SIG-M5 (cell line): Measurements from ENCODE around the gene MMP17.

Experiments
- DNase-seq: peaks from one replicate; lab custom pipeline; 2025; lab: John Stamatoyannopoulos, UW

Gene MMP17

GRCh38 chr12:131827961-131828534 is at the start of gene MMP17:
MMP17 (plus strand) TSS chr12:131828393; CDS start chr12:131828495, 102 bp downstream.
- no peak for DNase-seq

GRCh38 chr12:131779027-131779426 is 49.2 kb upstream of the MMP17 start:
- DNase-seq = no peak

DNA sequence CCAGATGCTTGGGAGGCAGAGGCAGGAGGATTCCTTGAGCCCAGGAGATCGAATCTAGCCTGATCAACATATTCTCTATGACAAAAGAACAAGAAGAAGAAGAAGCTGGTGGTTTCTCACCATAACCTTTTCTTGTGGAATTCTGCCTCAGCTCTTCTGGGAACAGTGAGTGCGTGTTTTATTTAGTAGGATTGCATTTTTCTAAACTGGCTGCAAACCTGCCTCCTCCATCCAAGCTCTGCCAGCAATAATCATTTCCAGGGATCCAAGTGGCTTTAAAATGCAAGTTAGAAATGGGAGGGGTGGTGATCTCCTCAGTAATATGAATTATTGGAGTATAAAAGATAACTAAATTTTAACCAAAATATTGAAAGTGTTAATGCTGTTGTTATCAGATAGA is 46.1 kb upstream of the MMP17 start:
- DNase-seq = no peak

- no peak for DNase-seq
Observed at GRCh38 chr12:131783915-131784541, 44.2 kb upstream of the MMP17 start.

DNA sequence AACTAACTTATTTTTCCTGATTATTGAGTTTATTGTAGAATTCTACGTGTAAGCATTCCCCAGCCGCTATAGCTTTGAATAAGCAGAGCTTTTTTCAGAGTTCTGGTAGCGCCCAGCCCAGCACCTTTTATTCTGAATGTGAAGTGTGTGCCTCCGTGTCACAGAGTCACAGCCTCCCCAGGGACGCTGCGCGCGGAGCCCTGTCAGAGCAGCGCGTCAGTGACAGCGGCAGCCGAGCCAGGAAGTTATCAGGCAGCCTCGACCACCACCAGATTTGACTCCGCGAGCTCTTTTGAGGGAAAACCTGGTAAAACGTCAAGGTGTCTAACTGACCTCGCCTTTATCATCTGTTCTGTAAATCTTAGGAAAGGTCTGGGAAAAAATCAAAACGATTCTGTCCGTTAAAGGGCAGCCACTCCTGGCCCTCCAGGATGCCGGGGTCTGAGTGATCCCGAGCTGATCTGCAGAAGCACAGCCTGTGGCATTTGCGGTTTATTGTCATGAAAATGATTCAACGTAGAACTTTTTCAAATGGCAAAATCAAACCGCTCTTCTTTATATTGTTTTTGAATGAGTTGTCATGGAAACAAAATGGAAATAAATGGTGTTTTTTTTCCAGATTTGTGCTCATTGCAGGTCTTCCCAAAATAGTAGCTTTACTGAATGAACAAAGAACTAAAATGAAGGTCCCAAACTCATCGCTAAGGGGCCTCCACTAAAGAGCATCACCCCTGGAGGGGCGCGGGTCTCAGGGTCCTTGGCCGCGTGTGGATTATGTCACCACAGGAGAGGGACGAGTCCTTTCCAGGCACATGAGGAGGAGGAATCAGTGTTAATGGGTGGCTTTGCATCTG is 43.1 kb upstream of the MMP17 start:
- no peak for DNase-seq

DNA sequence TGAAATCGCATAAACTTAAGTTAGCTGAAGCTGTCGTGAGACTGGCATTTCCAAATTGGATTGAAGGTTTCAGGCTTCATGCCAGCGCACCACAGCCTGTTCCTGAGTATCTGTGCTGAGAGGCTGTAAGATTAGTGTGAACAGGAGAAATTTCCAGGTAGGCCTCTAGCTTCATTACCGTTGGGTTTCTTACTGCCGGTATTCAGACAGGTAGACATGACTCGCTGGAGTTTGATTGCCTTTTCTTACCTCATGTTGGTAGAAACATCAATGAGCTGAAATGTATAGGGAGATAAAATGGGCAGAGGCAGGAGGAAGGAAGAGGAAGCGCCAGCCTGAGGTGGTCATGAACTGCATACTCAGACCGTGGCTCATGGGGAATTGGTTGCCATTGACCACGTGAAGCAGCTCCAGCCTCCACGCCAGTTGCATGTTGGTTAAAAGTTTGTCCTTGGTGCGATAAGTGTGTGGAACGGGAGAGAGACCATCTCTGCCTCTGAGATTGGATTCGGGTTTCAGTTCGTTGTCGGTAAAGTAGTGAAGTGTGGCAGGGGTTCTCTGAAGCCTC is 42.3 kb upstream of the MMP17 start:
- DNase-seq = no peak

DNA sequence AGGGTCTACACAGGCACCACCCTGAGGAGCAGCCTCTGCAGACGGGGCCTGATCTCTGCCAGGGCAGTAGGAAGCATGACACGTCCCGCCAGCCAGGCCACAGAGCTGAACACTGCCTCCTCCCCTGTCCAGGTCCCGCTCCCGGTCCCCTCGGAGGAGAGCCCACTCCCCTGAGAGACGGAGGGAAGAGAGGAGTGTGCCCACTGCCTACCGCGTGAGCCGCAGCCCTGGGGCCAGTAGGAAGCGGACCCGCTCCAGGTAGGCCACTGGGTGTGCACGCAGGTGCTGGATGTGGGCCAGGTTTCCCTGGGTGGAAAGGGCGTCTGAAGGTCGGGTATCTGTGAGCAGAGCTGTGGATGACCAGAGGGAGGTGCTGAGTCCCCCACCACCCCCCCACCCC is 41.9 kb upstream of the MMP17 start:
- DNase-seq = no peak

GRCh38 chr12:131787143-131787660 is 41.0 kb upstream of the MMP17 start:
- DNase-seq = no peak

DNA sequence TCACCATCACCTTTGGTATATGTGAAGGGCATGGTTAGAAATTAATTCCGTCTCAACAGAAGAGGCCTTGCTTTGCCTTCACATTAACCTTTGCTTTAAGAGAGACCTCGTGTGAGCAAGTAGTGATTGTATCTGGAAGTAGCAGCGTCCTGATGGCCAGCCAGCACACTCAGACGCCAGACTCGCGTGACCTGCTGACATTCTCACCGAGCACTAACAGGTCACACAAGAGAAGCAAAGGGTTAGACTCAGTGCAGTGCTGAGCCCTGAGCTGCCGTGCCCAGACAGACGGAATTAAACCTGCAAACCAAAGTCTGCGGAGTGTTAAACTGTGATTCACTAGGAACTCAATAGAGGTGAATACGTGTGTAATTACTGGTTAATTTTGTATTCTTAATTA is 40.1 kb upstream of the MMP17 start:
- DNase-seq = no peak

DNA sequence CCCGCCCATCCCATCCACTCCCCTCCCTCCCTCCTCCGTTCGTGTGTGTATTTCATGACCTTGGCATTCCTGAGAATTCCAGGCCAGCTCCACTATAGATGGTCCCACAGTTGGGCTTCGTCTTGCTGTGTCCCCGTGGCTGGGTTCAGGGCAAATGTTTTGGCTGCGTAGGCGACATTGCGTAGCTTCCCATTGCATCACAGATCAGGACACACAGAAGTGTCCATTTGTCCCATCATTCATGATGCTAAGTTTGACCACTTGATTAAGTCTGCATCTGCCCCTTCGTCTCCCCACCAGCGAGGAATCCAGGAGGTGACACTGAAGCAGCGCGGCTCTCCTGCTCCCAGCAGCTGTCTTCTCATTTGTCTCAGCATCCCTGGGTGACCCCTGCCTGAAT is 38.6 kb upstream of the MMP17 start:
- no peak for DNase-seq

GRCh38 chr12:131793243-131794022 is 34.8 kb upstream of the MMP17 start:
- no peak for DNase-seq

GRCh38 chr12:131794061-131794460 is 34.1 kb upstream of the MMP17 start:
- DNase-seq = no peak

DNA sequence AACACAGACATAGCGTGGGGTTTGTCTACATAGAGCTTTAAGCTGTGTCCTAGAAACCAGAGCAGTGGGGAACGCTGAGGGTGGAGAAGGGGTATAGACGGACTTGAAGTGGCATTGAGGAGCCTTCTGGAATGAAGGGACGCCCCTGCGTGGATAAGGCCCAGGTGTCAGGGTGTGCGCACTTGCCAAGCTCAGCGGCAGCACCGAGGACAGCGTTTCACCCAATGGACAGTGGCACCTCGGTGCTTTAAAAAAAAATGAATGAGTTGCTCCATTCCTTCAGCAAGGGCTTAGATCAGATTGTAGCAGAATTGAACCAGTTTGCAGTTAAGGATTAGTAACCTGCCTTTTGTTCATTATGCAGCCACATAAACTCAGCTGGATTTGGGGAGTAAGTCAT is 33.6 kb upstream of the MMP17 start:
- DNase-seq = no peak

DNA sequence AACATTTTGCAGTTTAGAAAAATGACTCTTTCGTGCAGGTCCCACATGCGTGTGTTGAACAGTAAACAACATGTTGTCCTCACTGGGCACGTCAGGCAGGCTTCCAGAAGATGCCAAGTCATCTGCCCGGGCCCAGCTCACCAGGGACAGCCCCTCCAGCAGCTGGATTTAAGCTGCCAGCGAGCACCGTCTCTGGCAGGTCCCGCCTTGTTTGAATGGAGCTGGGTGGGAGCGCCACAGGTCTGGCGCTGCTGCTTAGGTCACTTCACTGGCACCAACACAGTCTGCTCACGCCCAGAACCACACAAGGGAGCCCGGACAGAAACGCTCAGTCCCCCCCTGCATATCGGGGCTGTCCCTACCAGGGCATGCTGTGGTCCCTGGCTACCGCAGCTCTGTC is 33.1 kb upstream of the MMP17 start:
- DNase-seq = no peak

DNA sequence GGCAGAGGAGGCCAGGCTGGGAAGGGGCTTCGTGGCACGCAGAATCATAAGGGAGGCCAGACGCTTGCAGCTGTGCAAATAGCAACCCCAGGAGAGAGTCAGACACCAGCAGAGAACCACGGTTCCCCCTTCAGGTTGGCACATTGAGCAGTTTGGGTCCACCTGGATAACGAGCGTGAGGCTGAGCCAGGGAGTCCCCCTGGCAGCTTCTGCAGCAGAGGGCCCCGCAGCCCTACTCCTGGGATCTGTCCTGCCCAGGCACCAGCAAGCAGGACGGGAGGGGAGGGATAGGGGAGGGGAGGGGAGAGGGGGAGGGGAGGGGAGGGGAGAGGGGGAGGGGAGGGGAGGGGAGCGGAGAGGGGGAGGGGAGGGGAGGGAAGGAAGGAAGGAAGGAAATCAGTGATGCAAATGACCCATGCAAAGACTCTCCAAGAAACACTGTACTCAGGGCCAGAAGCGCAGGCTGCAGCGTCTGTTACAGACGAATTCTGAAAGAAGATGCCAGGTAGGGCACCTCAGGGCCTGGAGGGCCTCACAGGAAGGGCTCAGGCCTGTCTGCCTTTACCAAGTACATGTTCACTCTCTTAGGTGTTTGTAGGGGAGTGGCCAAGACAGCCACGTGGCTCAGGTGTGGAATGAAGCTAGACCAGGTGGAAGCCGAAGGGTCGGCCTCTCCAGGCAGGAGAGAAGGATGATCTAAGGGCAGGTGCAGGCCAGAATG is 32.3 kb upstream of the MMP17 start:
- no peak for DNase-seq

- DNase-seq = no peak
Observed at GRCh38 chr12:131796411-131796736, 31.8 kb upstream of the MMP17 start.

- DNase-seq = no peak
Observed at GRCh38 chr12:131796754-131797587, 31.2 kb upstream of the MMP17 start.

- no peak for DNase-seq
Observed at GRCh38 chr12:131797588-131797934, 30.6 kb upstream of the MMP17 start.

DNA sequence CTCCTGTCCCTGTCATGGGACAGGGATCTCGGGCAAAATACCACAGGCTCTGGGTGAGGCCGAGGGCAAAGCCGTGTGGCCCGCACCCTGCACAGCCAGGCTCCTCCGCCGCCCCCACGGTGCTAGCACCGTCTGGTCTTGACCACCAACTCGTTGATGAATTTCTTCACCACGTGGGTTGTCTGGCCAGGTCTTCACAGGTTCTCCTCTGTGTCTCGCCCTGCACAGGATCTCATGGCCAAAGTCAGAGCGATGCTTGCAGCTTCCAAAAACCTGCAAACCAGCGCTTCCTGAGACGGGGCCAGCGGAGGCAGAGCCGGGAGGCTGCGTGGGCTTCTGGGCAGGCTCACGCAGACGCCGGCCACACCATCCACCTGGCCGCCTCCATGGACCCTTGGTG is 29.0 kb upstream of the MMP17 start:
- no peak for DNase-seq

DNA sequence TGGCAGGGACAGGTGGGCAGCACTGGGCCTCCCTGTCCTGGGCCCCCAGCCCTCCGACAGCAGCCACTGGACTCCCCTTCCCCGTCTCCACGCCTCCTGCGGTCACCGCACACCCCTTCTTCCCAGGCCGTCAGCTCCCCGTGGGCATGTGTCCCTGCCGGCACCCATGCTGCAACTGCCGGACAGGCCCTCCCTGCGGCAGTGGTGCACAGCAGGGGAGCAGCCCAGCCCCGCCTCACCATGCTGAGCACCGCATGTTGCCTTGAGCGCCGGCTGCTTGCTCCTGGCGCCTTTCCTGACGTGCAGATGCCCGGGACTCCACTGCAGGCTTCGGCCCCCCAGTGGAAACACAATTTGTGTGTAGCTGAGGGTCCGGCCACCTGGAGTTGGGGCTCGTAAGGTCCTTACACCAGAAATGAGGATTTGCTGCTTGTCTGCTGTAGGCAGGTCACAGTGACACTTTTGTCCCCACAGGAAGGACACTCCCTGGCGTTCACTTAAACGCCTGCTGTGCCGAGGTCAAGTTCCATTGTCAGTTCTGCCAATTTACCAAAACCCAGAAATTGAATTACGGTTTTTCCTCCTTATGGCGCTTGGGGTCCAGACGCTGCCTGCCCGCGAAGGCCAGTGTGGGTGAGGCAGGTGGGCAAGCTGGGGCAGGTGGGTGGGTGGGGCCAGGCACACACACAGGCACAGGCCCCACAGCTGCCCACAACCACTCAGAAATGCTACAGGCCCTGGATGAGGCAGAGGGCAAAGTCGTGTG is 28.2 kb upstream of the MMP17 start:
- no peak for DNase-seq
